ENCODE data around the gene LRRC4.

LRRC4 gene

DNA sequence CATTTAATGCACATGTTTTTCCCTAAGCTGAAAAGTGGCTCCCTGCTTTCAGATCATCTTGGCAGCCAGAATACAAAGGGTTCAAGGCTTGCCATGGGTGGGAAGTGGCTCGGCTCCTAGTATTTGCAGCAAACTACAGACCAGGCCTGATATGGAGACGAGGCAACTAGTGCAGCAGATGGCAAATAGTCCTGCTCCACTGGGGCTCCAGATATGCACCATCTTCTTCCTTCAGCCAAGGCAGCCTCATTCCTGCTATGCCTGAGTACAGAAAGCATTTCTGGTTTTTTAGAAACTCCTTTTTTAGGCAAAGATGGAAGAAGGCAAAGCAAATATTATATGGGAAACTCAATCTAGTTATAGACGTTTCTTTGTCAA is 23.9 kb downstream of the LRRC4 start:
- no peak for DNase-seq (ENCODE audit: low read depth in 1 of 2, low spot score in 1 of 2)

DNA sequence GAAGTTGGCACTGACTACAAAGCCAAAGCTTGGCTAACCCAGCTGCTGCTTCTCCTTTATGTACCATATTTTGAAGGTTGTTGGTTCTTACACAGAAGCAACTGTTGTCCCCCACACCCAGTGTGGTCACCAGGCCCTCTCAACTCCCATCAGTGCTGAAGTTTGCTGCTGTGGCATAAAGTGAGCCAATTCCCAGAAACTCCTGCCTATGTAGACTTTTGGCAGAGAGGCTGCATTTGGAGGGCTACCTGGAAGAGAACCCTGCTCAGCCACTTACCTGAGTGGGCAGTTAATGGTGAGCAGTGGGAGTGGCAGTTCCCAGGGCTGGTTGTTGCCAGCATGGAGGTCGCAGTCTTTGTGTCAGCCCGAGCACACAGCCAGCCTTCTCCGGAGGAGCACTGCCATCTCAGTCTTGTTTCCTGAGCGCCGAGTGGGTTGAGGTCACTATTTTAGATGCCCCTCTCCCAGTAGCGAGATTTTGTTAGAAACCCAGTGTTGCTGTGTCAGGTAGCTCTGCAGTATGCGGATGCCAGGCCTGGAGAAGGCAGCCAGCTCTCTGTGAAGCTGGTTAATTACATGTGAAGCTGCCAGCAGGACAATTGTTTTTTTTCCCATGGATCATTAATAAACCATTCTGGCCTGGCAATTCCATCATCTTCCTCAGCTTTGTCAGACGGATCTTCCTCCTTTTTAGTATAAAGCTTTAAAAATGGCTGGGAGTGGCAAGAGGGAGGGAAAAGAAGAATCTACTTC is 24.5 kb downstream of the LRRC4 start:
- DNase-seq (ENCODE audit: low read depth in 1 of 2, low spot score in 1 of 2) = no peak

DNA sequence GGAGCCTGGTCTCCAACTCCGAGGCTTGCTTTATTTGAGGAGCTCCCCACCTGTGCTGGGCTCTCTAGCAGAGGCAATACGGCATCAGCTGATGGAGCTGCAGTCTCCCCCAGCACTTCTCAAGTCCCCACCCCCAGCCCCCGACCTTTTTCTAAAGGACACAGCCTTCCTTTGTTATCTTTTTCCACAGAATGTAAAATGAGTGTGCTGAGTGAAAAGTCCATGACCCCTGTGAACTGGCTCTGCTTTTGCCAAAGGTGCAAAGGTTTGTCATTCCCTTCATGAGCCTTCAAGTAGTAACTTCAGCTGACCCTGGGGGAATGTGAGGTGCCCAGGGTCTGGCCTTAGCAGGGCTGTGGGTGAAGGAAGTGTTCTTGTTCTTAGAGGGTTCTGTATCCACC is 25.5 kb downstream of the LRRC4 start:
- no peak for DNase-seq (ENCODE audit: low read depth in 1 of 2, low spot score in 1 of 2)

DNA sequence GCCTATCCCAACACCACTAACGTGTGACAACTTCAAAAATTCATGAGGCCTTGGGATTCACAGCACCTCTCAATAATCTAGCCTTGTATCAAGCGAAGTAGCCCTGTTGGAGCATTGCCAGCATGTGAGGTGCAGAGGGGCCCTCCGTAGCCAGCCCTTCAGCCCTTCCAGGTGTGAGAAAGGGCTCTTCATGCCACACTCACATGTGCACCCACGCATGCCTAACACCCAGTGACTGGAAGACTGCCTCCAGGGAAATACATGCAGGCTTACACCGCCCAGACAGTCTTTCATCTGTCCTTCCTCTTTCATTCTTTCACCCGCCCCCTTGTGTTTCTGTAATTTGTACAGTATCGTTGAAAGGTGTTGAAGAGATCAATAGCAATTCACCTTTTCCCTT is 26.1 kb downstream of the LRRC4 start:
- DNase-seq (ENCODE audit: low read depth in 1 of 2, low spot score in 1 of 2) = no peak

DNA sequence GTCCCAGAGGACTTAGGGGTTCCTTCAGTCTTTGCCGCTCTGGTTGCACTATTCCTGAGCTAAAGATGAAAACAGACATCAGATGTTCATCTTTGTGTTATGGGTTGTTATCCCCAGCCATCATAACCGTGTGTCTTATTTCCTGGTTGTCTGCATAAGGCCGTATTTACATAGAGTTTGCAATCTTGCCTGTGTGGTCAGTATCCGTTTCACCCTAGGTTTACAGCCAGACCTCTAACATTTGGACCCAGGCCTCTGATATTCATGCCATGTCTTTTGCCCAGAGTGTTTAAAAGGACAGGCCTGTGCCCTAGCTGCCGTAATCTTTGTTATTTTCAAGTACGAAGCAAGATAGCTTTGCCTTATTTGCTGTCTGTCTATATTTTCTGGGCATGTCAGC is 26.6 kb downstream of the LRRC4 start:
- DNase-seq (ENCODE audit: low read depth in 1 of 2, low spot score in 1 of 2) = no peak

DNA sequence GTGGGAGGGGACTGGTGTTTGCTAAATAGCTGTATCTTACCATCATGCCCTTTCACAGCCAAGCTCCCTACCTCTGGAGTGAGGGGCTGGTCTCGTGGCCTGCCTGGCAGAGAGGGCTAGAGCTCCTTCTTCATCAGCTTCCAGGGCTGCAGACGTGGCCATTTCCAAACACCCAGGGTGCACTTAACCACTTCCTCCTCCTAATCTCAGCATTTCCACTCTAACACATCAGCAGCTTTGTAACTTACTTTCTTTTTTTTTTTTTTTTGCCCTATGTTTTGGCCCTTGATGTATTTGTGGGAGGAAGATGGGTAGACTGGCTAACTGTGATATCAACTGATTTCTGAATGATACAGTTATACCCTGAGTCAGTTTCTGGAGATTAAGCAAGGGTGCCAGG is 27.4 kb downstream of the LRRC4 start:
- no peak for DNase-seq (ENCODE audit: low read depth in 1 of 2, low spot score in 1 of 2)

DNA sequence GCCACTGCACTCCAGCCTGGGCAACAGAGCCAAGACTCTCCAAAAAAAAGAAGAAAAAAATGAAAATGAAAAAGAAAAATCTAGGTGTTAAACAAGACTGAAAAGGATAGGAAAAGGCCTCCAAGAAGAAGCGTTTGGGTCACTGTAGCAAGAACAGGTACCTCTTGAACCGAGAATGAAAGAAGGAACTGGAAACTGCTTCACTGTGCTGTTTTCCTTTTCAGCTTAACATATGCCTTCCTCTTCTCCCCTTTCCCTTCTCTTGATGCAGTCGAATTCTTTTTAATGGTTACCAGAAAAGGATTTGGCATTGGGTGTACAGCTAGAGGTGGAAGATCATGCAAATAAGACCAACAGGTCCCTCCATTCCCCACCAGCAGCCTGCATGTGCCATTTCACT is 28.1 kb downstream of the LRRC4 start:
- DNase-seq (ENCODE audit: low read depth in 1 of 2, low spot score in 1 of 2) = no peak

DNA sequence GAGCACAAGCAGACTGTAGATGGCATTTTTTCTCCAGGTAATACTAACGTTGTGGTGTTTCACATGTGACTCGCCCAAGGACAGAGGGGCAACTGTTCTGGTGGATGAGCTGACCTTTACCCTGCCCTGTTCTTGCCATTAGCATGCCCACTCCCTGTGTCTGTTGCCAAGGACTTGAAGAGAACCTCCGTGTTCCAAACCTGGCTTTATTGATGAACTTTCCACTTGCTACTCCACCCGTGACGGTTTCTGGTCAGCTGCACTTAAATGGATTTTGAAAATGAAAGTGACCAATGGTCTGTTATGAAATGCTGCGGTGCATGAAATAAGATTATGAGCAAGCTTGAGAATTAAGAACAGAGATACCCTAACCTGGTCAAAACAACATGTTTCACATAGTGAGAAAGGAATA is 30.4 kb downstream of the LRRC4 start:
- no peak for DNase-seq (ENCODE audit: low read depth in 1 of 2, low spot score in 1 of 2)

DNA sequence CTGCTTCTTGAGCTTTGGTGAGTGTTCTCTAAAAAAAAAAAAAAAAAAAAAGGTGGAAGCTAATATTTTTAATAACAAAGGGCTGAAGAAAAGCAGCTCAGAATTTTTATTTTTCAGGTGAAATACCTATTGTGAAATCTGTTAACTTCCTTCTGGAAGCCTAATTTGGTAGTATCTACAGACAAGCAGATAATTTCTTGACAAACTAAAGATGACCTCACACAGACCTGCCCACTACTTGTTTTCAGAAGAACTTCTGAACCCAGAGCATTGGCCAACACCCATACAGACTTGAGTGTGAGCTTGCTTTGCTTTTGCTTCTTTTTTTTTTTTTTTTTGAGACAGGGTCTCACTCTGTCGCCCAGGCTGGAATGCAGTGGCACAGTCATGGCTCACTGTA is 31.2 kb downstream of the LRRC4 start:
- DNase-seq (ENCODE audit: low read depth in 1 of 2, low spot score in 1 of 2) = no peak

DNA sequence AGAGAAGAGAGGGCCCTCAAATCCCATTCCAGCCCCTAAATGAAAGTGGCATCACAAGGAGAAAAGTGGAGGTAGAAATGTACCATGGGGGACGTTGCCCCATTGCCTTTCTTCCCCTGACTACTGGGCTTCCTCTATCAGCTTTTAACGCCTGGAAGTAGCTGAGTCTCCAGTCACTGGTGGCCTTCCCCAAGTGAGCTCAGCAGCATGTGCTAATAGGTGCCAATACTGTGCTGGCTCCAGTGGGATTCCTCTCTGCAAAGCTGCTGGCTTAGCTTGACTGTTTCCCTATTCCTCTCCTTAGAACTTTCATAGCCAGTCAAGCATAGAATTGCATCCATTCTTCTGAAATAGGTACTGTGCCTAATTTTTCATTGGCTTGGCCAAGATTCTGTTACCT is 32.6 kb downstream of the LRRC4 start:
- no peak for DNase-seq (ENCODE audit: low read depth in 1 of 2, low spot score in 1 of 2)

DNA sequence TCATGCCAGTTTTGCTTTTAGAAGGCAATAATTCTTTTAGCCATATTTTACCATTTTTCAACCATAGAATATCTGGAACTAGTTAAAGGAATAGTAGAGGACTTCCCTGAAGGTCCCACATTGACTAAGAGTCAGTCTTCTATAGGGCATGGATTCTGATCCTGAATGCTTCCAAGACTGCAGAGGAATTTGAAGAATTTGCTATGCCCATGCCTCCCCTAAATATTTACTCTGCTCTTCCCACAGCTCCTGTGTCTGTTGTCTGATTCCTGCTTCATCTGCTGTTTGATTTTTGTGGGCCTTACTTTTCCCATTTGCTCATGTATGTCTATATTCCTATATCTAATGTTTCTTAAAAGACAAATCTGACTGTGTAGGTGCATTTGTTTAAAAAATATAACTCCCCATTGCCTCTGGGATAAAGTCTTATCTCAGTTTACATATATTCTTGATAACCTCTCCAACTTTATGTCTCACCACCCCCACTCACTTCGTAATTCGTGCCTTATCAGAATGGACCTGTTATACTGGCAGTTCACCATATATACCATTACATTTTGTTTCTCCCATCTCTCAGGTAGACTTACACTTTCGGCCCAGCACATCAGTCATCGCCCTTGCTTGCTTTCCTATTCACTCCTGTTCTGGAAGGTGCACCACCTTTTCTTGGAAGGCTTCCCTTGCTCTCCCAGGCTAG is 33.9 kb downstream of the LRRC4 start:
- no peak for DNase-seq (ENCODE audit: low read depth in 1 of 2, low spot score in 1 of 2)

DNA sequence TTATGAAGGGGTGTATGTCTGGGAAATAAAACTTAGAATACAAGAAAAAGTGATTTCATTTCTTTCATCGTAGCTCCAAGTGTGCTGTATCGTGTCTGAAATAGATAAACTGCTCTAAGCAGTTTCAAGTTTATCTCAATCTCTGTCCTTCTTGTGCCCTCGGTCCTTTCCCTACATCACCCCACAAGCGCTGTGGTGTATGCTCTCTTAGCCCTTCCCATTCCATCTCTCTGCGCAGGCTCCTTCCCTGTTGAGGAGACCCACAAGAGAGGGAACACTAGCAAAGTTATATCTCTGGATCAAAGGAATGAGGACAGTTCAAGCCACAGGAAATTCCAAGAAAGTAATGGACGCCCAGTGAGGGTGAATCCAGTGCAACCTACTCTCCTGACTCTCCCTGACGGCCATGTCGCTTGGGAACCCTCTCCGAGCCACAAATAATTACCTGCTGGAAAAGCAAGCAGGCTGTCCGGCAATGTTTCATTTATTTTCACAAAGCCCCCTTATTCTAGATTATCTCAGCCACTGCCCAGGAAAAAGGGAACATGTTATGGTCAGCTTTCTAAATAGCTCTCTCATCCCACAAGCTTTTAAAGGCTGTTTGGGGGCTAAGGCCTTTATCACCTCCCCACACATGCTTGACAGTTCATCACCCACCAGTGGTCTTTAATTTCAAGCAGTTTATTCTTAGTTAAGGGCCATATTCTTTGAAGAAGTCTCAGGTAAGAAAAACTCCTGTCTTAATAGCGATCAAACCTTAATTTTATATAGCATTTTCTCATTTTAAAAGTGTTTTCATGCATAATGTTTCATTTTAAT is 34.8 kb downstream of the LRRC4 start:
- no peak for DNase-seq (ENCODE audit: low read depth in 1 of 2, low spot score in 1 of 2)

DNA sequence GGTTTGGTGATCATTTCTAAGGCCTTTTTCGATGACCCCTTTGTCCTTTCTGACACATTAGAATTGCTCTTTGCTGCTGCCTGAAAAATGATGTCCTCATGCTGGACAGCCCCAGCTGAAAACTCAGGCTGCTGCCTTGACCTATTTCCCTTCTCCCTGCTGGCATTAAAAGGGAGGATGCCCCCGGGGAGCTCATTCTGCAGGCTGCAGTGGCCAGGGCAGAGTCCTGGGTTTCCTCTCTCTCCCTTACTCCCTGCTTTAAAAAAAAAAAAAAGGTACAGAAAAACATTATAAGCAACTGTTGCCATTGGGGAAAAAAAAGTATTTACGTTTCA is 35.4 kb downstream of the LRRC4 start:
- DNase-seq (ENCODE audit: low read depth in 1 of 2, low spot score in 1 of 2) = no peak

DNA sequence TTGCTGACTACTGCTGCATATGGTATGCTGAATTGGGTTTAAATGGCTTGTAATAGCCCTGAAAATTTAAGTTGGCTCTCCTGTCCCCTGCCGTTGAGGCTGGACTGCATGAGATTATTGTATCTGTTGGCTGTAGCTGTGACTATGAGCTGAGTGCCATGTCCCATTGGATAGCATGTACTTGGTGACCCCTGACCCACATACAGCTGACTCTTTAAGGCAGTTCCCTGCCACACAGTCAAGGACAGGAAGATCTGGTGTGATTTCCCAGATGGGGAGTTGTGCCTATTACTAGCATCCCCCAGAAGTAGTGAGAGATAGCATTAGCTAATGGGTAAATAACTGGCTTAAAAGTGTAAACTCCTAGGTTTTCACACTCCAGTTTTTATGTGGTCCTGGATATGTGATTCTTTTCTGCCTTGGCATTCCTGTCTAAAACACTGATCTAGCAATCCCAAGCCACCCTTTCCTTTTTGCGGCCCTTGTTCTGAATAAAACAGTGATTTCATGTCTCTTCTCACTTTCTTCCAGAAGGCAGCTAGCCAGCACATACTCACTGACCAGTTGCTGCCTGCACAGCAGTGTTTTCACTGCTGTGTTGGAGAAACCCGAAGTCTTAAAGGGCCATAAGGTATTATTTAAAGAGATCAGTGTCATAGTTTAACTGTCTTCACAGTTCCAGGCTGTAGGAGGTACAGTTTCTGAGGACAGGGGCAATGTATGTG is 35.9 kb downstream of the LRRC4 start:
- no peak for DNase-seq (ENCODE audit: low read depth in 1 of 2, low spot score in 1 of 2)

DNA sequence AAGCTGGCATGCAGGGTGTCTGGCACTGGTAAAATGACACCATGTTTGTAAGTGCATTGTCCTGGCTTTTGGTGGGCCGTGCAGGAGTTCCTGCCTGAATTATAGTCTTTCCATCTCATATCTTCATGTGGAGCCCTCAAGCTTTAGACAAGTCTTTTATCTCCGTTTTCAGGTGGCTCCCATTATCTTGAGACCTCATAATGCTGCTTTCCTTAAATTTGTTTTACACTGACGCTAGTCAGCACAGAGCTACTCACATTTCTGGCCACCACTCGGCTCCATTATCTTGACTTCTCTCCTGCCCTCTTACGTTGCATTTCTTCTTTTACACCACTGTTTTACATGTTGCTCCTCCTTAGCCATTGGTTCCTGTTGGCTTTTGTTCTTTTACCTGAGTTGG is 37.2 kb downstream of the LRRC4 start:
- DNase-seq (ENCODE audit: low read depth in 1 of 2, low spot score in 1 of 2) = no peak

DNA sequence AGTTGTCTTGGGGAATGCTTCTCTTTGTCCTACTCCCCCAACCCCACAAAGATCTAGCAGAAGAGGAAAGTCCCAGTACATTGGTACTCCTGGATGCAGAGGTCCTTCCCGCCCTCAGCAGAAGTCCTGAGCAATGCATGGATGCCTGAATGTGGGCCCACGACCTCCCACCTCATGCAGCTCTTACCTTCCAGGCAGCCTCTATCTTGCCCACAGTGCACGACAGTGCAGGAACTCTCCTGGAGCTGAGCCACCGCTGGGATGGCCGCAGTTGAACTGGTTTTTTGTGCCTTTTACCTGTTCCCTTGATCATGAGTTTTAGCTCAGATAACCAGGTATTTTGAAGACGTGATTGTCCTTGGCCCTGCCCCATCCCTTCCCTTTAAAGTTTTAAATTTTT is 37.9 kb downstream of the LRRC4 start:
- no peak for DNase-seq (ENCODE audit: low read depth in 1 of 2, low spot score in 1 of 2)

DNA sequence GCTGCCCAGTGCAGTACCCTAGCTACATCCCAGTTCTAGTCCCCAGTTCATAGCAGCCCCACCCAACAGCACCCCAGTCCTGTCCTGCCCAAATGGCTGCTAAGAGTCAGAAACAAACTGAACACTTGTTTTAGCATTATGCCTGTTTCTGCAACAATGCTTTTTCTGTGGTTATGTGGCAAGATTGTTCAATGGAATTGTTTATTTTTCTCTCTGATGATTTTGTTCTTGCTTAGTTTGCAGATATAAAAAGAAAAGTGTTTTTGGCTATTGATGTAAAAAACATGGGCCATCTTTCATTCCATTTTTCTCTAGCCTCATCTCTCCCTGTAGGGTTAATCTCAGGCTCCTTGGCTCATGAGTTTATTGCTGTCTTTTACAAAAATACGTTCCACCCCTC is 42.5 kb downstream of the LRRC4 start:
- DNase-seq (ENCODE audit: low read depth in 1 of 2, low spot score in 1 of 2) = no peak

DNA sequence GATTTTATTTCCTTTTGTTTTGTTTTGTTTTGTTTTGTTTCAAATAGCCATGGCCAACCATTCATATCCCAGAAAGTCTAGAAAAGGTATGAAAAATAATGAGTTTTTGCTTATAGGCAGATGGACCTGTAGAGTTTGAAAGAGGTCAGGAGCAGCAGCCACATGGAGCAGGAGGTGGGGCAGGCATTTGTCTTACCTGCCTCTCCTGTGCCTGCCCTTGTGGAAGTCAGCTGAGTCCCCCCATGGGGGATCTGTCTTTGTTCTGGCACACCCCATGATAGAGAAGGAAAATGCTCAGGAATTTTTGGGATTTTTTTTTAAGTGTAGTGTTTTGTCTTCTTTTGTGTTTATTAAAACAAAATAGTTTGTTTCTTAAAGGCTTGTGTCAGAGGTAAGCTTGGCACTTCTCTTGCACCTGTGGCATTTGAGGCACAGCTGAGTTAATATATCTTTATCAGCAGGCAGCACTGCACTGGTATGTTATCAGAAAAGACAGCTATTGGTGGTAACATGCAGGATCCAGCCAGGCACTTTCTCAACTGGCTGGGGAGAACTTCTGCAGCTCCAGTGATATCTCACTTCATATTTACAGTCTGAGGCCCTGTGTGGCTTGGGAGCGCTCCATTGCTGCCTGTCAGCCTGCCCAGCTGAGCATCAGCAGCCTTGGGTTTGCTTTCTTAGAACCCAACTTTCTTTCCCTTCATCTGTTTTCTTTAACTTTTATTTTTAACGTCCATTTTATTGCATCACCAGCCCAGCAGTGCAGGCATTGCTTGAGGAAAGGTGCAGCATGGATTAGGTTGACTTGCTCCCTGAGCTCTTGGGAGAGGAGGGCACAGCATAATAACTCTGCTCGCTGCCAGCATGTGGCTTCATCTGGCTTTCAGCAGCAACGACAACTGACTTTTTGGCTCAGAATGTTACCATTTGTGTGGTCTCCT is 44.4 kb downstream of the LRRC4 start:
- no peak for DNase-seq (ENCODE audit: low read depth in 1 of 2, low spot score in 1 of 2)

DNA sequence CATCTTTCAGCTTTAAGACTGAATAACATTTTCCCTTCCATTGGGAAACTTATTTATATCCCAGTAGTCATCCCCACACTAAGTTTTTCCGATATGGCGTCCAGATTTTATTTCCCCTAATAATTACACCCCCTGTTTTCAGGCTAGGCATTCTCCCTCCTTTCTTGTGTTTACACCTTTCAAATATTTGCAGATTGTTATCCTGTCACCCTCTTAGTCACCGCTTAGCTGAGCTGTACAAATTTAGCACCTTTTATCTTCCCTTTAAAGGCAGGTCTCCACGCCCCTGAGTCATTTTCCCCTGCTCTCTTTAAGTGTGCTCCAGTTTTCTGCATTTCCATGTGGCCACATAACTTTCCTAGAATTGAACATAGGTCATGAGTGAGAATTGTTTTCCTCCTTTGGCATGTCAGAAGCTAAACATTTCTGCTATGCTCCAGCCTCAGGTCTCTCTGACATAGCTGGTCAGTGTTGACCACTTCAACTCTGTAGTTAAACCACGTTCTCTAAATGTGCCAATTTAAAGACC is 47.4 kb downstream of the LRRC4 start:
- no peak for DNase-seq (ENCODE audit: low read depth in 1 of 2, low spot score in 1 of 2)

DNA sequence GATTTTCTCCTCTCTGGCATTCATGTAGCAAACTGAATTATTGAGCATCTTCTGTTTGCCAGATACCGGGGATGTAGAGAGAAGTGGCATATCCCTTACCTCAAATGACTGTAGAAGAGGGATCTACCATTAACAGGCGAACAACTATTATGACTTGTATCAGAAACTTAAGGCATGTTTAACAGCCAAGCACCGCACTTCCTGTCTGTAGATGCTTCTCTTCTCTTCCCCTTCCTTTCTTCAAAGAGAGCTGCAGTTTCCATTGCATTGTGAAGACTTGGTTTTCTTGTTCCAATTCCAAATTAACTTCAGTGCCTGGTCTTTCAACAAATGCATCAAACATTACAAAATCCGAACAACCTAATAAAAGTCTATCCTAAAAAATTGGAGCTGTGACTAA is 49.3 kb downstream of the LRRC4 start:
- no peak for DNase-seq (ENCODE audit: low read depth in 1 of 2, low spot score in 1 of 2)

Data from activated T-helper 1 cell treated with anti-CD3 and anti-CD28 coated beads, Interleukin-2, amount 50 U/mL, for 16 hours (primary cell).